GM10266 (cell line): ENCODE results near the gene RASGRP2.

Experiments used
- DNase-seq: peaks from one replicate; pipeline ENCODE4 v3.0.0; 2012; ENCODE audit errors: extremely low spot score
- TF ChIP-seq, protein P1 (sequence below): IDR thresholded peaks from 2 replicates; pipeline ENCODE4 v1.5.1; 2012; ENCODE audit warnings: mild to moderate bottlenecking, low read depth; ENCODE audit not compliant: control insufficient read depth, insufficient read depth; ENCODE audit errors: missing control alignments

RASGRP2 gene

DNA sequence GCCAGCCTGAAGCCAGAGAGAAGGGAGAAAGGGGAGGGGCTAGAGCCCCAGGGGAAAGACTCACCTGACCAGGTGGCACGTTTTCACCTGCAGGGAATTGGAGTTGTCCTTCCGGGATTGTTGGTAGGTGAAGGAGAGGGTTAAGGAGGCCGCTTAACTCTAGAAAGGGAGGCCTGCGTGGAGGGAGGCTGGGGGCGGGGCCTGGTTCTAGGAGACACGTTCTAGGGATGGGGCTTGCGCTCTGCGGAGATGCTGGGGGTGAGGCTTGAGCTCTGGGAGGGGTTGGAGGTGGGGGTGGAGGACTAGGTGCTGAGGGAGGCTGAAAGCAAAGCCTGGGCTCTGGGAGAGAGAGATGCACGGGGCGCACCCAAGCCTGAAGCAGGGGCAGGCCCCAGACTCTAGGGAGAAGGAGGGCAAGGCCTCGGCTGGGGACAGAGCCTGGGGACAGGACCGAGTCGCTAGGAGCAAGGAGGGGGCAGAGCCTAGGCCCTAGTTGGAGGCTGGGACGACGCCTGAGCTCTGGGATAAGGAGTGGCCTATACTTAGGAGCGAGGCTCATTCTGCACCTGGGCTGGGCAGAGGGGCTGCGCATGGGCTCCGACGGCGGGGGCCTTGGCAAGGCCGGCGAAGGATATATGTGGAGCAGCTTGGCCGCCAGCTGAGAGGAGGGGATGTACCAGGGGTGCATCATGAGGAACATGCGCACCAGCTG, 2.4 kb downstream of the RASGRP2 start:
- TF ChIP-seq, protein P1, sequence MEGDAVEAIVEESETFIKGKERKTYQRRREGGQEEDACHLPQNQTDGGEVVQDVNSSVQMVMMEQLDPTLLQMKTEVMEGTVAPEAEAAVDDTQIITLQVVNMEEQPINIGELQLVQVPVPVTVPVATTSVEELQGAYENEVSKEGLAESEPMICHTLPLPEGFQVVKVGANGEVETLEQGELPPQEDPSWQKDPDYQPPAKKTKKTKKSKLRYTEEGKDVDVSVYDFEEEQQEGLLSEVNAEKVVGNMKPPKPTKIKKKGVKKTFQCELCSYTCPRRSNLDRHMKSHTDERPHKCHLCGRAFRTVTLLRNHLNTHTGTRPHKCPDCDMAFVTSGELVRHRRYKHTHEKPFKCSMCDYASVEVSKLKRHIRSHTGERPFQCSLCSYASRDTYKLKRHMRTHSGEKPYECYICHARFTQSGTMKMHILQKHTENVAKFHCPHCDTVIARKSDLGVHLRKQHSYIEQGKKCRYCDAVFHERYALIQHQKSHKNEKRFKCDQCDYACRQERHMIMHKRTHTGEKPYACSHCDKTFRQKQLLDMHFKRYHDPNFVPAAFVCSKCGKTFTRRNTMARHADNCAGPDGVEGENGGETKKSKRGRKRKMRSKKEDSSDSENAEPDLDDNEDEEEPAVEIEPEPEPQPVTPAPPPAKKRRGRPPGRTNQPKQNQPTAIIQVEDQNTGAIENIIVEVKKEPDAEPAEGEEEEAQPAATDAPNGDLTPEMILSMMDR: no peak
- no peak for DNase-seq

DNA sequence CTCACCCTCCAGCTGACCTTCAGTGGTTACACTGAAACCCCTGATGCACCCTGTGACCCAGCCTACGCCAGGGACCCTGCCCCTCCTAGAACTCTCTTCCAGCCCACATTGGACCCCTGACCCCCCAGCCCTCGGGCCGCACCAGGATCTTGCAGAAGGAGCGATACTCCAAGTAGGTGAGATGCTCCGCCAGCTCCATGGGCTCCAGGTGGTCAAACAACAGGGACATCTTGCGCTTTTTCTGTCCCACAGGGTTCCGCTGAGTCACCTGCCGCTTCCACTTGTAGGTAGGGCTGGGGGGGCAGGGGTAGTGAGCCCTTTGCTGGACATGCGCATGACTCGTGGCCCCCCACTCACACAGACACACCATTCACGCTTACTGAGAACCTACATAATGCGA, 4.1 kb downstream of the RASGRP2 start:
- no peak for DNase-seq
- TF ChIP-seq, protein P1: no peak

DNA sequence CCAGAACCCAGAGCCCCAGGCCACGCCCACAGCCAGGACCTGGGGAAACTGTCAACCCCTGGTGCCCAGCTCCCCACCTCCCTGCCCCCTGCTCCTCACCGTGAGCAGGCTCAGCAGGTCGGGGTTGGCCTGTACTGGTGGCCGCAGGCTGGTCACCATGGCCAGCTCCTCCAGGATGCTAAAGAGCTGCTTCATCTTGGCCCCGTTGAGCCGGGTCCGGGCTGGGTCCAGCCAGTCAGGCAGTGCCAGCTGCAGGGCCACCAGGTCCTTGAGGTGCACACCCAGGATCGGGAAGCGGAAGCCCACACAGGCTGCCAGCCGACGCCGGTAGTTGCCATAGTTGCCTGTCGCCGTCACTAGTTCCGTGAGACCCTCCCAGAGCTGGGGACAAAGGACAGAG, 7.3 kb downstream of the RASGRP2 start:
- TF ChIP-seq, protein P1: no peak
- no peak for DNase-seq

DNA sequence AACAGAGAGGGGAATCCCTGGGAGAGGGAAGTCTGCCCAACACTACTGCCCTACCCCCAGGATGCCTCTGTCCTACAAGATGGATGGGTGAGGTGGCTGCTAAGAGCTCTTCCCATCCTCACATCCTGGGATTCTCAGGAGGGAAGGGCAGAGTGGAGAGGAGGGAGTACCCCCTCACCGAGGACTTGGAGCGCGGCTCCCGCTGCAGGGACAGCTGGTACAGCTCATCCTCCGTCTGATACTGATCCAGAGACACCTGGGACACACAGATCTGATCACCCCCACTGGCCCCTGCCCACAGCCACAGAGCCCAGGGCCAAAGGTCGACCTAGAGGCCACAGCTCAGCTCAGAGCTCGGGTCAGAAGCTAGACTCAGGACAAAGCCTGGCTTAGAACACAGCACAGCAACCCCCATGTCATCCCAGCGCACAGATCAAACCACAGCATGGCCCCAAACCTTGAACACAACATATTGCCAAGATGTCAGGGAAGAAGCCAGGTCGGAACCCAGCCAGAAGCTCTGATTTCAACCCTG, 8.2 kb downstream of the RASGRP2 start:
- TF ChIP-seq, protein P1: no peak
- DNase-seq: no peak

DNA sequence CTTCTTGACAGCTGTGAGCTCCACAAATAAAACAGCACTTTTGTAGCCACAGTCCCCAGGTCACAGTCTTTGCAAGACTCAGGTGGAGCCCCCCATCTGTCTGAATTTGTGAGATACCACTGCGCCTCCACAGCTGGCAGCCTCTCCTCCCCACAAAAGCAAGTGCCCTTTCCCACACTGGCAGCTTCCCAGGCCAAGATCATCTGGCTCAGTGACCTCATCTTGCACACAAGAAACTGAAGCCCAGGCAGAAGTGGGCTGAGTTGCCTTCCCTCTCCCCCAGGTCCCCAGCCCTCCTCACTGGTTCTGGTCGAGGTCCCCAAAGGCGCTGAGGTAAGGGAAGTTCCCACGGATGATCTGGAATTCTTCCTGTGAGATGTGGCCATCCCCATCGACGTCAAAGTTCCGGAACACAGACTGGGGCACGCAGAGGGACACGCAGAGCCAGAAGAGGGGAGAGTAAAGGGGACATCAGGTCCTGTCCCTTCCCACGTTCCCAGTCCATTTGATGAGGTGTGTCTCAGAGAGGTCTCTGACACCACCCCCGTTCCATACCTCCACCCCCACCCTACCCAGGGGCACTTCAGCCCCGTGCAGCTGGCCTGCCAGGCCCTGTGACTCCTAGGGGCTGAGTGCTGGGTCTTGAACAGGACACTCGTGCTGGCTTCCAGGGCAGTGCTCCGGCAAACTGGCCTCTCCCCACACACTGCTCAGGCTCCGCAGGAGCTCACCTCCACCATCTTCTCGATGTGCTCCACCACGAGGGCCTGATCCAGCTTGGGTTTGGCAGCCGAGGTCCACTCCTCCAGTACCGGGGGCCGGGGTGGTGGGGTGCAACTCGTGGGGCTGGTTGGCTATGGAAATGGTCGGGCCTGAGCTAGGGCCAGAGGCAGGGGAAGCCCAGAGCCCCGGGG, 8.9 kb downstream of the RASGRP2 start:
- TF ChIP-seq, protein P1: no peak
- DNase-seq: no peak

DNA sequence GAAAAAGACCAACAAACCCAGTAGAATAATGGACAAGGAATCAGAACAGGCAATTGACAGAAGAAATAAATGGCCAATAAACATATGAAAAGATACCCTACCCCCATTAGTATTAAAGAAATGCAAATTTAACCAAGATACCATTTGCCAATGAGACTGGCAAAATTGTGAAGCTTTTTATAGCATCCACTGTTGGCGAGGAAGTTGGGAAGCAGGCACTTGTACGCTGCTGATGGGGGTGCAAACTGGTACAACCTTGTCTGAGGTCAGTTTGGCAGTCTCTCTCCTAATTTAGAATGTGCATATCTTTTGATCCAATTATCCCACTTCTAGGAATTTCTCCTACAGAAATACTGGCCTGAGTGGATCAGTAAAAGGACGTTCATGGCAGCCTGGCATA, 12.3 kb downstream of the RASGRP2 start:
- TF ChIP-seq, protein P1: no peak
- no peak for DNase-seq
